K562 (cell line): Measurements from ENCODE around the gene RFLNA. TPM values are rescaled to one million over a fixed set of nuclear protein-coding genes. Genes with fewer than 3 reads are reported as not detected.

Experiments
- ATAC-seq: fragments of 200-7000 bp; cut with Tn5 transposase; 3 replicates; pipeline ENCODE4 v1.9.1; 2020; ENCODE audit warnings: moderate library complexity
- BruUV-seq: library from RNA; stranded (reverse); fragments of 400-500 nt; replicated peaks from 2 replicates; lab custom pipeline; 2021; lab: Mats Ljungman, UMichigan
- CTCF ChIA-PET: fragments of 300-600 bp; formaldehyde crosslinking; extraction: SDS; loops from one replicate; lab custom pipeline; 2021; ENCODE audit warnings: low intra/inter-chr PET ratio; lab: Yijun Ruan, JAX
- POLR2A ChIA-PET: fragments of 300-600, 350-650 bp; sonication (Branson Sonifier 250); formaldehyde crosslinking; extraction: SDS; loops from one replicate; lab custom pipeline; 2021; ENCODE audit warnings: antibody characterized with exemption, inconsistent platforms; lab: Yijun Ruan, JAX
- DNase-seq, 4 experiments: peaks; one replicate each; pipeline versions ENCODE4 v3.0.0 to v3.0.0-alpha.2; 2011 to 2018; ENCODE audit warnings: low spot score in 3 of 4, mixed read lengths in 3 of 4; ENCODE audit errors: extremely low read depth in 1 of 4
- FAIRE-seq: peaks from 2 replicates; lab custom pipeline; 2011; peaks lifted over from hg19 to GRCh38; lab: Jason Lieb, UNC
- H2AFZ ChIP-seq: 2 replicates; pipeline ENCODE4 v1.6.0; 2011; ENCODE audit warnings: low read depth, low read length, control low read depth, inconsistent platforms
- H3K27ac ChIP-seq: fragments of 200-600 bp; 3 replicates; pipeline ENCODE4 v1.8.0; 2011; ENCODE audit warnings: low read depth, mild to moderate bottlenecking, control low read depth, inconsistent platforms, low read length, moderate library complexity, mixed read lengths; ENCODE audit errors: extremely low read depth
- H3K27me3 ChIP-seq, 2 experiments: fragments of 300-600 bp in 1 of 2; 2 replicates in 1 of 2; 3 replicates in 1 of 2; pipeline versions ENCODE4 v1.6.0 to v1.8.0; 2011; ENCODE audit warnings: inconsistent platforms in 2 of 2, low read length in 2 of 2, mild to moderate bottlenecking in 1 of 2, mixed read lengths in 1 of 2, moderate library complexity in 1 of 2; ENCODE audit not compliant: control insufficient read depth in 2 of 2, insufficient read depth in 2 of 2
- H3K36me3 ChIP-seq: fragments of 300-600 bp; 3 replicates; pipeline ENCODE4 v1.8.0; 2011; ENCODE audit warnings: mild to moderate bottlenecking, low read length, inconsistent platforms; ENCODE audit not compliant: control insufficient read depth, insufficient read depth
- H3K4me1 ChIP-seq, 2 experiments: fragments of 200-600 bp in 1 of 2; replicated peaks in 1 of 2; 2 replicates in 1 of 2; 3 replicates in 1 of 2; pipeline versions ENCODE4 v1.5.1 to v1.8.0; 2011; ENCODE audit warnings: inconsistent platforms in 2 of 2, low read length in 2 of 2, mild to moderate bottlenecking in 1 of 2, mixed read lengths in 1 of 2, moderate library complexity in 1 of 2; ENCODE audit not compliant: control insufficient read depth in 2 of 2, insufficient read depth in 2 of 2
- H3K4me2 ChIP-seq: 2 replicates; pipeline ENCODE4 v1.6.1; 2011; ENCODE audit warnings: low read length, control low read depth, inconsistent platforms, mixed read lengths; ENCODE audit not compliant: insufficient read depth
- H3K4me3 ChIP-seq: fragments of 200-600 bp; sonication (generic), shearing (Covaris generic); 2 replicates; pipeline ENCODE4 v1.5.1; 2016; ENCODE audit warnings: control low read depth, inconsistent platforms
- H3K79me2 ChIP-seq: fragments of 200-600 bp; 3 replicates; pipeline ENCODE4 v1.8.0; 2011; ENCODE audit warnings: low read length, inconsistent platforms; ENCODE audit not compliant: control insufficient read depth, insufficient read depth
- H3K9ac ChIP-seq, 2 experiments: 2 replicates each; pipeline versions ENCODE4 v1.6.0 to v1.6.1; 2011; ENCODE audit warnings: low read depth in 2 of 2, low read length in 2 of 2, control low read depth in 1 of 2, inconsistent platforms in 1 of 2, mild to moderate bottlenecking in 1 of 2, mixed read lengths in 1 of 2; ENCODE audit not compliant: insufficient read depth in 1 of 2
- H3K9me1 ChIP-seq: one replicate; pipeline ENCODE4 v1.6.0; 2011; ENCODE audit warnings: inconsistent platforms, mild to moderate bottlenecking, low read length, moderate library complexity; ENCODE audit not compliant: control insufficient read depth, insufficient read depth
- H3K9me3 ChIP-seq: replicated peaks from 2 replicates; pipeline ENCODE4 v1.5.1; 2011; ENCODE audit warnings: low read depth, low read length, inconsistent platforms; ENCODE audit not compliant: control insufficient read depth, insufficient read depth
- H4K20me1 ChIP-seq: replicated peaks from 2 replicates; pipeline ENCODE4 v1.6.1; 2011; ENCODE audit warnings: low read length, inconsistent platforms, mixed read lengths; ENCODE audit not compliant: control insufficient read depth, insufficient read depth
- BCOR ChIP-seq: fragments of 450-650 bp; IDR thresholded peaks from 2 replicates; pipeline ENCODE4 v1.6.1; 2016
- CBFA2T3 ChIP-seq: fragments of 450-650 bp; IDR thresholded peaks from 2 replicates; pipeline ENCODE4 v1.6.1; 2017
- PTBP1 ChIP-seq: fragments of 200-400 bp; formaldehyde crosslinking; IDR thresholded peaks from 2 replicates; pipeline ENCODE4 v1.6.1; 2017; ENCODE audit warnings: low read depth, low read length
- RBM25 ChIP-seq: fragments of 200-400 bp; formaldehyde crosslinking; IDR thresholded peaks from 2 replicates; pipeline ENCODE4 v1.6.1; 2018; ENCODE audit warnings: low read length, low read depth, moderate library complexity; ENCODE audit not compliant: severe bottlenecking
- SP2 ChIP-seq: IDR thresholded peaks from 2 replicates; pipeline ENCODE4 v1.6.1; 2011; ENCODE audit warnings: mild to moderate bottlenecking, low read depth, low read length, moderate library complexity; ENCODE audit not compliant: poor library complexity, severe bottlenecking; ENCODE audit errors: extremely low read depth
- ZNF398 ChIP-seq: fragments of 250-450 bp; sonication (Bioruptor Pico); IDR thresholded peaks from 2 replicates; pipeline ENCODE4 v1.8.0; 2021; ENCODE audit warnings: moderate library complexity, mild to moderate bottlenecking, inconsistent platforms
- WGBS: fragments of 100-300 bp; shearing (Covaris generic); methylation state at CpG from one replicate; pipeline ENCODE4 v1.1.6; 2016; ENCODE audit warnings: low coverage, mixed read lengths; ENCODE audit not compliant: insufficient coverage; ENCODE audit errors: missing lambda C conversion rate; 5-methylcytosine and 5-hydroxymethylcytosine counted together
- in situ Hi-C: fragments of 300-500 bp; cut with MboI; formaldehyde crosslinking; loops from 4 replicates; pipeline ENCODE4 v1.15.0; 2018; ENCODE audit warnings: inconsistent platforms, mixed read lengths
- intact Hi-C: fragments of 100-400 bp; cut with micrococcal nuclease; formaldehyde crosslinking; loops from 2 replicates; pipeline ENCODE4 v1.14.2; 2022
- polyA plus RNA-seq, 8 experiments: library from polyadenylated mRNA; depleted of rRNA in 4 of 8; stranded (reverse) in 5 of 8; unstranded in 3 of 8; fragments of >200 nt; fragmentation: Nextera tagmentation in 2 of 8; fragmentation: Illumina TruSeq in 1 of 8; extraction: Ambion mirVana in 2 of 8; extraction: Trizol in 1 of 8; gene quantifications; 2 replicates each; pipeline versions ENCODE4 v1.2.1 to v1.2.3, GENCODE V29; 2011 to 2014; ENCODE audit warnings: inconsistent platforms in 1 of 8, missing spikeins in 1 of 8
- total RNA-seq, 7 experiments: library from RNA; depleted of rRNA in 6 of 7; stranded (reverse); fragments of >200 nt in 6 of 7; fragmentation: Illumina TruSeq in 2 of 7; extraction: Trizol in 2 of 7; gene quantifications; 2 replicates each; pipeline versions ENCODE4 v1.2.1 to v1.2.3, GENCODE V29; 2011 to 2021; ENCODE audit warnings: low replicate concordance in 1 of 7

The RFLNA gene
- total and polyA plus RNA-seq, 9 of the 15 experiments (the other 6 are each of a cell fraction or from before 2014, with no cell fraction given) = not detected

- H2AFZ ChIP-seq = no peak overlapping the region
- no peaks in the 10 kb centered on the region for H3K9me3 ChIP-seq
- H3K4me1 ChIP-seq = peaks cover 0 to 19% of the 10 kb centered on the region in 2 experiments; a peak in 2 of 5 replicates
- CTCF ChIA-PET = no interaction called here
- no peak for TF ChIP-seq PTBP1
- peak; percentile 30; the same call in 1 of the 2 replicates for TF ChIP-seq BCOR
- TF ChIP-seq ZNF398 = no peak
- no peak for TF ChIP-seq SP2
- TF ChIP-seq CBFA2T3 = no peak
- peak; percentile 81 for TF ChIP-seq RBM25
- no peak for FAIRE-seq
- H3K27me3 ChIP-seq = peaks cover 38 to 83% of the 10 kb centered on the region in 2 experiments; a peak in 4 of 5 replicates
- ATAC-seq = no peak
- intact Hi-C loops (no loop called here), in situ Hi-C loops (no loop called here)
- WGBS = 5% methylated on average over 10 of the region's 10 CpGs
- H3K9ac ChIP-seq = no peak overlapping the region
- H3K4me2 ChIP-seq = no peak overlapping the region
- H3K27ac ChIP-seq = no peak overlapping the region
- H4K20me1 ChIP-seq = peaks cover 5% of the 10 kb centered on the region
- no peaks in the 10 kb centered on the region for H3K36me3 ChIP-seq
- no peak overlapping the region for H3K4me3 ChIP-seq
- H3K79me2 ChIP-seq = no peaks in the 10 kb centered on the region
- POLR2A ChIA-PET = interaction anchor here (0.7 to 0.8 kb wide), 2 partner anchors 43 to 473 kb away, joined by 3 to 4 read pairs; no protein-coding TSS in a partner anchor
- BruUV-seq = no TSS peak
- no peak for DNase-seq
- H3K9me1 ChIP-seq = no peaks in the 10 kb centered on the region
These were observed 4.0 kb downstream of the RFLNA start for GRCh38 chr12:124298685-124299410.
